ENCODE results near the gene SMAD6.

The SMAD6 gene

GRCh38 chr15:66663664-66664063 lies 38.4 kb upstream of the SMAD6 start:
- Mint-ChIP-seq H3K27ac (no peak overlapping the region), H3K9me3 (peaks cover 4% of the 10 kb centered on the region), H3K36me3 (ENCODE audit: low read depth) (no peaks in the 10 kb centered on the region), H3K27me3 (peaks cover 5% of the 10 kb centered on the region), H3K4me1 (no peaks in the 10 kb centered on the region), H3K4me3 (no peak overlapping the region)
- ATAC-seq: no peak
- no peak for DNase-seq

GRCh38 chr15:66670175-66670574 lies 31.9 kb upstream of the SMAD6 start:
- no peak for ATAC-seq
- H3K36me3 Mint-ChIP-seq (ENCODE audit: low read depth): no peaks in the 10 kb centered on the region
- peaks cover 6% of the 10 kb centered on the region for H3K4me1 Mint-ChIP-seq
- H3K4me3 Mint-ChIP-seq: no peak overlapping the region
- DNase-seq: no peak
- H3K27me3 Mint-ChIP-seq: peaks cover 3% of the 10 kb centered on the region
- no peak overlapping the region for H3K27ac Mint-ChIP-seq
- H3K9me3 Mint-ChIP-seq: peaks cover 4% of the 10 kb centered on the region

DNA sequence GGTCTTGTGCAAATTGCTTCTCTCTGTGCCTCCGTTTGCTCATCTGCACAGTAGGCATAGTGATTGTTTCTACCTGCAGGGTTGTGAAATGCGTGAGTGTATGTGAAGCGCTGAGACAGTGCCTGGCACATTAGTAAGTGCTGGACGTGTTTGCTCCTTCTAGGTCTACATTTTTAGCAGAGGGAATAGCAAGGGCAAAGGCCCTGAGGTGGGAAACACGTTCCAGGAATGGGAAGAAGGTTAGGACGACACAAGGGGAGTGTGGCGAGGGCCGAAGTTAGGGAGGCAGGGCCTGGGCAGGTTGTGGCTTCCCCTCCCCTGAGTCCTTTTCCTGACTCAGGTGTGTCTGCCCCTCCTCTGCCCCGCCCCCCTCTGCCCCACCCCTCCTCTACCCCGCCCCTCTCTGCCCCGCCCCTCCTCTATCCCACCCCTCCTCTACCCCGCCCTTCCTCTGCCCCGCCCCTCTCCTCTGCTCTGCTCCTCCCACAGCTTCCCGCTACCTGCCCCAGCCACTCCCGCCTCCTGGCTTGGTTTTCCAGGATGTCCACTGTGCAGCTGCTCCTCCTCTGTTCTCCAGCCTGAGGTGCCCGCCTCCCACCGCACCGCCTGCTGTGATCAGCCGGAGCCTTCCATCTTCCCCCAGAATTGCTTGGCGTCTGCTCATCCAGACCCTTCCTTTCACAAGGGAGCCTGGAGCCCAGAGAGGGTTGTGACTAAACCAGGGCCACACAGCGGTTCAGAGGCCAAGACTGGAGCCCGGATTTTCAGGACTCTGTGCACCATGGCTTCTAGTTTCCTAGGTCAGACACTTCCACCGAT lies 31.1 kb upstream of the SMAD6 start:
- H3K4me1 Mint-ChIP-seq: peaks cover 9% of the 10 kb centered on the region
- peaks cover 4% of the 10 kb centered on the region for H3K9me3 Mint-ChIP-seq
- DNase-seq (no peak), ATAC-seq (no peak)
- H3K27me3 Mint-ChIP-seq: peaks cover 3% of the 10 kb centered on the region
- no peak overlapping the region for H3K4me3 Mint-ChIP-seq
- H3K36me3 Mint-ChIP-seq (ENCODE audit: low read depth): no peaks in the 10 kb centered on the region
- H3K27ac Mint-ChIP-seq: no peak overlapping the region

- H3K36me3 Mint-ChIP-seq (ENCODE audit: low read depth): no peaks in the 10 kb centered on the region
- no peak overlapping the region for H3K27ac Mint-ChIP-seq
- H3K4me3 Mint-ChIP-seq: no peak overlapping the region
- H3K27me3 Mint-ChIP-seq: peaks cover 2% of the 10 kb centered on the region
- DNase-seq (no peak), ATAC-seq (no peak)
- peaks cover 1% of the 10 kb centered on the region for H3K9me3 Mint-ChIP-seq
- peaks cover 9% of the 10 kb centered on the region for H3K4me1 Mint-ChIP-seq
Measured at GRCh38 chr15:66672867-66673266, 29.2 kb upstream of the SMAD6 start.

- H3K4me3 Mint-ChIP-seq: no peak overlapping the region
- H3K4me1 Mint-ChIP-seq: peaks cover 9% of the 10 kb centered on the region
- no peak overlapping the region for H3K27ac Mint-ChIP-seq
- DNase-seq (peak; percentile 54), ATAC-seq (no peak)
- no peaks in the 10 kb centered on the region for H3K27me3 Mint-ChIP-seq
- no peaks in the 10 kb centered on the region for H3K36me3 Mint-ChIP-seq (ENCODE audit: low read depth)
- H3K9me3 Mint-ChIP-seq: no peaks in the 10 kb centered on the region
Measured at GRCh38 chr15:66673410-66674322, 28.4 kb upstream of the SMAD6 start.

DNA sequence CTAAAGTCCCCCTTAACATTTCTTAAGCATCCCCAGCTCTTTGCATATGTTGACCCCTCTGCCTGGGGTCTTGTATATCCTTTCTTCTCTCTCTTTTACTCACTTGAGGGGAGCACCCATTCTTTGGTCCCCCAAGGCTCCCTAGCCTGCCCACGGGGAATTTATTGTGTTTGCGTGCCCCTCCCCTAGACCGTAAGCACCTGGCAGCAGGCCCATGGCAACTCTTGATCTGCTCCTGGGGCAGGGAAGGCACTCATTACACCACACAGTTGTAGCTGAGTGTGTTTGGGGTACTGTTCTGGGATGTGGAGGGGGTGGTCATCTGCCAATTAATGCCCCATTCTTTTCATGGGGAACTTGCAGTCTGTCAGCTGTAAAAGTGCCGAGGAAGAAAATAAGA lies 27.3 kb upstream of the SMAD6 start:
- Mint-ChIP-seq H3K27me3 (no peaks in the 10 kb centered on the region), H3K27ac (peak overlapping the region; percentile 65), H3K36me3 (ENCODE audit: low read depth) (no peaks in the 10 kb centered on the region), H3K9me3 (no peaks in the 10 kb centered on the region), H3K4me3 (no peak overlapping the region), H3K4me1 (peaks cover 9% of the 10 kb centered on the region)
- DNase-seq (no peak), ATAC-seq (no peak)

- no peak for DNase-seq
- no peak for ATAC-seq
- Mint-ChIP-seq H3K27me3 (no peaks in the 10 kb centered on the region), H3K27ac (no peak overlapping the region), H3K36me3 (ENCODE audit: low read depth) (no peaks in the 10 kb centered on the region), H3K4me3 (no peak overlapping the region), H3K9me3 (no peaks in the 10 kb centered on the region), H3K4me1 (peaks cover 9% of the 10 kb centered on the region)
Measured at GRCh38 chr15:66675446-66675845, 26.6 kb upstream of the SMAD6 start.

DNA sequence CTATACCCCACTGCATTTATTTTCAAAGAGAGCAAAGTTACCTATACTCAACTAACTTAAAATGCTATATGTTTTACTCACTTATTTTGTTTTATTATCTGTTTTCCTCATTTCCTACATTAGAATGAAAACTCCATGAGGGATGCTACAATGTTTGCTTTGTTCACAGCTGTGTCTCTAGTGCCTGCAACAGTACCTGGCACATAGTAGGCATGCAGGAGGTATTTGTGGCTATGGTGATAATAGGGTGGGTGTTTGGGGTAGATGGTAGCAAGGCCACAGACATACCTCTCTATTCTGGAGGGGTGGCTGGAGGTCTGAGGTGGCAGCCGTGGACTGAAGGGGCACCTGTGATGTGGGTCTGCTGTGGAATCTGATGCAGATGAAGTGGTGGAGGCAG lies 24.7 kb upstream of the SMAD6 start:
- DNase-seq (no peak), ATAC-seq (no peak)
- peaks cover 9% of the 10 kb centered on the region for H3K4me1 Mint-ChIP-seq
- no peaks in the 10 kb centered on the region for H3K27me3 Mint-ChIP-seq
- no peak overlapping the region for H3K4me3 Mint-ChIP-seq
- H3K36me3 Mint-ChIP-seq (ENCODE audit: low read depth): no peaks in the 10 kb centered on the region
- no peak overlapping the region for H3K27ac Mint-ChIP-seq
- peaks cover 4% of the 10 kb centered on the region for H3K9me3 Mint-ChIP-seq

GRCh38 chr15:66679061-66679656 lies 22.9 kb upstream of the SMAD6 start:
- Mint-ChIP-seq H3K27ac (no peak overlapping the region), H3K4me3 (no peak overlapping the region), H3K4me1 (peaks cover 9% of the 10 kb centered on the region), H3K36me3 (ENCODE audit: low read depth) (no peaks in the 10 kb centered on the region), H3K9me3 (peaks cover 4% of the 10 kb centered on the region), H3K27me3 (no peaks in the 10 kb centered on the region)
- no peak for DNase-seq
- ATAC-seq: no peak

- ATAC-seq (no peak), DNase-seq (no peak)
- no peak overlapping the region for H3K4me3 Mint-ChIP-seq
- peaks cover 6% of the 10 kb centered on the region for H3K4me1 Mint-ChIP-seq
- H3K27ac Mint-ChIP-seq: no peak overlapping the region
- no peaks in the 10 kb centered on the region for H3K27me3 Mint-ChIP-seq
- H3K9me3 Mint-ChIP-seq: peaks cover 4% of the 10 kb centered on the region
- no peaks in the 10 kb centered on the region for H3K36me3 Mint-ChIP-seq (ENCODE audit: low read depth)
Measured at GRCh38 chr15:66679657-66680108, 22.4 kb upstream of the SMAD6 start.

DNA sequence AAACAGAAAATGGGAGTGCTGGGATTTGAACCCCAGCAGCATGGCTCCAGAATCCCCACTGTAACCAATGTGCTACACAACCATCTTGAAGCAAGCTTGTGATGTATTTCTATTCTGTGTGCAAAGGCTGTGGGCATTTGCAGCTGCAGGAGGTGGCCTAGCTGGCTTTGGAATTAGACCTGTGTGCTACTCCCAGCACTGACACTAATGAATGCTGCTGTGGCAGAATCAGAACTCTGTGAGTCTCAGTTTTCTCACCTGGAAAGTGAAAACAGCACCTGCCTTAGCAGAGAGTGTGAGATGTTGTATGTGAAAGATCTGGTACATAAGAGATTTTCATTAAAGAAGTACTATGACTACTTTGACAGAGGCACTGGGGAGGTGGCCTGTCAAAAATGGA lies 21.5 kb upstream of the SMAD6 start:
- Mint-ChIP-seq H3K36me3 (ENCODE audit: low read depth) (no peaks in the 10 kb centered on the region), H3K27ac (no peak overlapping the region), H3K27me3 (no peaks in the 10 kb centered on the region), H3K9me3 (peaks cover 4% of the 10 kb centered on the region), H3K4me3 (no peak overlapping the region), H3K4me1 (peaks cover 2% of the 10 kb centered on the region)
- ATAC-seq (no peak), DNase-seq (no peak)

DNA sequence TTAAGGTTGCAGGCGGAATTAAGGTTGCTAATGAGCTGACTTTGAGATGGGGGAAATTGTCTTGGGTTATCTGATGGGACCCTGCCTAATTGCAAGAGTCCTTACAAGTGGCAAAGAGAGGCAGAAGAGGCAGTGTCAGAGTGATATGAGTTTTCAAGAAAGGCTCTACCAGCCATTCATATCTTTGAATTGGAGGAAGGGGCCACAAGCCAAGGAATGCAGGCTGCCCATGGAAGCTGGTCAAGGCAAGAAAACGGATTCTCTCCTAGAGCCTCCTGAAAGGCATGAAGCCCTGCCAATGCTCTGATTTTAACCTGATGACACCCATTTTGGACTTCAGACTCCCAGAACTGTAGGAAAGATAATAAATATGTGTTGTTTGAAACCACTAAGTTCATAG lies 20.6 kb upstream of the SMAD6 start:
- Mint-ChIP-seq H3K4me1 (no peaks in the 10 kb centered on the region), H3K27ac (no peak overlapping the region), H3K4me3 (no peak overlapping the region), H3K27me3 (no peaks in the 10 kb centered on the region), H3K36me3 (ENCODE audit: low read depth) (no peaks in the 10 kb centered on the region), H3K9me3 (peaks cover 4% of the 10 kb centered on the region)
- ATAC-seq (no peak), DNase-seq (no peak)

GRCh38 chr15:66682246-66682645 lies 19.8 kb upstream of the SMAD6 start:
- H3K4me1 Mint-ChIP-seq: no peaks in the 10 kb centered on the region
- no peaks in the 10 kb centered on the region for H3K36me3 Mint-ChIP-seq (ENCODE audit: low read depth)
- no peak overlapping the region for H3K27ac Mint-ChIP-seq
- no peaks in the 10 kb centered on the region for H3K27me3 Mint-ChIP-seq
- H3K9me3 Mint-ChIP-seq: peaks cover 4% of the 10 kb centered on the region
- DNase-seq (no peak), ATAC-seq (no peak)
- no peak overlapping the region for H3K4me3 Mint-ChIP-seq

- Mint-ChIP-seq H3K4me3 (no peak overlapping the region), H3K36me3 (ENCODE audit: low read depth) (no peaks in the 10 kb centered on the region)
Measured at GRCh38 chr15:66682865-66683264, 19.2 kb upstream of the SMAD6 start.

More at GRCh38 chr15:66682865-66683264, 19.2 kb upstream of the SMAD6 start:
- Mint-ChIP-seq H3K9me3 (peaks cover 4% of the 10 kb centered on the region), H3K27ac (no peak overlapping the region), H3K27me3 (no peaks in the 10 kb centered on the region), H3K4me1 (no peaks in the 10 kb centered on the region)
- no peak for ATAC-seq
- no peak for DNase-seq
